Erythroblast (primary cell): ENCODE results near the gene COL6A3.

Source experiments
- GATA1 ChIP-seq: IDR thresholded peaks from 2 replicates; pipeline ENCODE4 v1.6.1; 2011; ENCODE audit warnings: low read depth, mild to moderate bottlenecking, control low read depth, low read length, moderate library complexity
- POLR2A ChIP-seq: IDR thresholded peaks from 2 replicates; pipeline ENCODE4 v1.6.1; 2011; ENCODE audit warnings: mild to moderate bottlenecking, low read length

DNA sequence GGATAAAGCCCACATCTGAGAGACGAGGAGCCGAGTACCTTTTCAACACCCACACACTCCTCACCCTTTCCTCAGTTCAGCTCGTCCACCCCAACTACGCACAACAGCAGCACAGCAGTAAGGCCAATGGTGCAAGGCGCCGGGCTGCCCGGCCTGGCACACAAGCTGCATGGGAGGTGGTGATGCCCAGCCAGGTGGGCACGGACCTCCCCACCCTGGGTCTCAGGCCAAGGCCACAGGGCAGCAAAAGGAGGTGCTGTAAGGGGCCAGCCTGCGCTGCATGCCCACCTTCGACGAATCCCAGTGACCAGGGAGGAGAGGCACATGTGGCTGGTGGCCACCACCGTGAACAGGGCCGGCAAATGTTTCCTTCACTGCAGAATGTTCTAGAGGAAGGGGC, 36.6 kb upstream of the COL6A3 start:
- TF ChIP-seq POLR2A: no peak
- no peak for TF ChIP-seq GATA1
